Hepatocyte (in vitro differentiated cells): ENCODE data around the gene NARS2.

ENCODE experiments used
- CTCF ChIP-seq: fragments of 200-600 bp; sonication (generic); IDR thresholded peaks from 2 replicates; pipeline ENCODE4 v1.5.1; 2016; ENCODE audit warnings: antibody characterized with exemption, mild to moderate bottlenecking; ENCODE audit not compliant: poor library complexity
- EZH2phosphoT487 ChIP-seq: fragments of 200-600 bp; sonication (generic); IDR thresholded peaks from one replicate; pipeline ENCODE4 v1.6.1; 2018; ENCODE audit warnings: antibody characterized with exemption, mild to moderate bottlenecking, low read depth, moderate library complexity; ENCODE audit not compliant: unreplicated experiment, severe bottlenecking

DNA sequence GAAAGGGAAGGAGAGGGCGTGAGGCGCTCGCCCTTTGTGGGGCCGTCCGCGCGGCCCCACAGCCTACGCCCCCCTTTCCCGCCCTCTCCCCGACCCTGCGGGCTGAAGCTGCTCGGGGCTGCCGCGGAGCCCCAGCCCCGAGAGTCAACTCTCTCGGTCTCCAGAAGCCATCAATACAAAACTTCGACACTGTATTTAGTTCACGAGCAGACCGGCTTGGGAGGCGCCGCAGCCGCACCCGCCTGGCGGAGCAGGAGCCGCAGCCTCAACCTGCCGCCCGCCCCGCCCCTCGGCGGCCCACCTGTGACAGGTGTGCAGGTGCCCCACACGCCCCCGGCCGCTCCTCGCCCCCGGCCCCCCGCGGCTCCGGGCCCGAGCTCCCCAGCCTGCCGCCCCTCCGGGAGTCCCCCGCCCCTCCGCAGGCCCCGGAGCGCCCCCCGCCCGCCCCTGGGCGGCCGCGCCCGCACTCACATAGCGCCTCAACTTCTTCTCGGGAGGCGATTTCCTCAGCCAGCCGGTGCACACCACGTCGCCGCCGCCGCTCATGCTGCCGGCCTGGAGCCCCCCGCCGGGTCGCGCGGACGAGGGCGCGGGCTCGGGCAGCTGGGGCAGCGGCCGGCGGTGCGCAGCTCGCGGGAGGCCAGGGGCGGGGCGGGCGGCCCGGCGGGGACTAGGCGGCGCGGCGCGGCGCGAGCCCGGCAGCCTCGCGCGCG, 157.3 kb downstream of the NARS2 start, which contains the start of gene GAB2:
- no peak for TF ChIP-seq CTCF
- TF ChIP-seq EZH2phosphoT487, result no peak
